NCI-H1694 treated with DMSO at 0.1 percent for 48 hours (cell line): Measurements from ENCODE around the gene TBC1D22A.

Source experiments
- DNase-seq: peaks from one replicate; lab custom pipeline; 2025; lab: John Stamatoyannopoulos, UW

TBC1D22A gene

GRCh38 chr22:47059076-47059475 is 296.6 kb downstream of the TBC1D22A start:
- no peak for DNase-seq

GRCh38 chr22:47059701-47060161 is 297.3 kb downstream of the TBC1D22A start:
- peak; percentile 94 for DNase-seq

- no peak for DNase-seq
These were observed 298.3 kb downstream of the TBC1D22A start for GRCh38 chr22:47060718-47061117.

- no peak for DNase-seq
These were observed 298.8 kb downstream of the TBC1D22A start for GRCh38 chr22:47061226-47061625.

- no peak for DNase-seq
These were observed 299.7 kb downstream of the TBC1D22A start for GRCh38 chr22:47062126-47062525.

- no peak for DNase-seq
These were observed 300.6 kb downstream of the TBC1D22A start for GRCh38 chr22:47063071-47063509.

- DNase-seq, result no peak
These were observed 301.2 kb downstream of the TBC1D22A start for GRCh38 chr22:47063606-47064005.

- DNase-seq, result no peak
These were observed 301.6 kb downstream of the TBC1D22A start for GRCh38 chr22:47064016-47064415.

- DNase-seq, result no peak
These were observed 302.0 kb downstream of the TBC1D22A start for GRCh38 chr22:47064416-47064815.

- no peak for DNase-seq
These were observed 303.5 kb downstream of the TBC1D22A start for GRCh38 chr22:47065756-47066615.

GRCh38 chr22:47066616-47066905 is 304.1 kb downstream of the TBC1D22A start:
- no peak for DNase-seq

GRCh38 chr22:47067321-47067890 is 305.0 kb downstream of the TBC1D22A start:
- DNase-seq, result no peak

- no peak for DNase-seq
These were observed 305.6 kb downstream of the TBC1D22A start for GRCh38 chr22:47067911-47068625.

GRCh38 chr22:47068626-47068996 is 306.2 kb downstream of the TBC1D22A start:
- DNase-seq, result no peak

GRCh38 chr22:47069270-47069669 is 306.8 kb downstream of the TBC1D22A start:
- no peak for DNase-seq

GRCh38 chr22:47071078-47071806 is 308.8 kb downstream of the TBC1D22A start:
- DNase-seq, result no peak

- no peak for DNase-seq
These were observed 309.6 kb downstream of the TBC1D22A start for GRCh38 chr22:47071807-47072641.

- DNase-seq, result no peak
These were observed 310.2 kb downstream of the TBC1D22A start for GRCh38 chr22:47072642-47072967.

GRCh38 chr22:47073075-47073474 is 310.6 kb downstream of the TBC1D22A start:
- DNase-seq, result no peak

GRCh38 chr22:47074105-47074504 is 311.7 kb downstream of the TBC1D22A start:
- DNase-seq, result no peak

GRCh38 chr22:47075568-47075967 is 313.1 kb downstream of the TBC1D22A start:
- DNase-seq, result no peak

GRCh38 chr22:47076758-47077157 is 314.3 kb downstream of the TBC1D22A start:
- no peak for DNase-seq
